B cell (primary cell): ENCODE measurements around the gene PDHB.

ENCODE experiments used
- CTCF ChIP-seq: fragments of 200-600 bp; IDR thresholded peaks from one replicate; pipeline ENCODE4 v1.8.0; 2022; ENCODE audit warnings: antibody characterized with exemption, mild to moderate bottlenecking
- EZH2 ChIP-seq: IDR thresholded peaks from 2 replicates; pipeline ENCODE4 v1.6.1; 2012; ENCODE audit warnings: borderline replicate concordance, low read depth, mild to moderate bottlenecking, moderate library complexity, low read length; ENCODE audit not compliant: insufficient read depth, poor library complexity, severe bottlenecking

DNA sequence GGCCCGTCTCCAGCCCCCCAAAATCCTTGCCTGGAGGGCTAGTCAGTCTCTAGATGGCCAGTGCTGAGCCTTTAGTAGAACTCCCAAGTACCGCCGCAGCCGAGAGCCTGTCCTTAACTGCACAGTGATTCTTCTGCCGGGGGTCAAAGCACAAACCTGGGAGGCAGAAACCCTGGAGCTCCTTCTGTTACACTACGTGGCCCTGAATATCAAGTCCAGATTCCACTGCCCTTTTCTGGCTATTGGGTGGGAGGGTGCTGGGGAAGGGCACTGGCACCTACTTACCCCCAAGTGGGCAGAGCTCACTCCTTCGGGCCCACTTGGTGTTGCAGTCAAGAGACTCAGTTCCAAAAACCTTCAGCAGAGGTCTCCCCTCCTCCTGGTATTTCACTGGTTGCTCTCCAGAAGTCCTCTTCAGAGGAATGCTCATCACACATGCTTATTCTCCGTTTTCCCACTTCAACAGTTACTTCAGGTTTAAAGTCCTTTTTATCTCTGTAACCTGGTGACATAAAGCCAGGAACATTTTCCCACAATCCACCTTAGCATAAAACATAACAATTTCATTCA, 10.8 kb downstream of the PDHB start:
- TF ChIP-seq EZH2: no peak
- TF ChIP-seq CTCF: no peak
